Measurements from ENCODE around the gene KRT16. TPM values are rescaled to one million over a fixed set of nuclear protein-coding genes. Genes with fewer than 3 reads are reported as not detected.
A peak's percentile ranks its signal among the peaks of the same experiment; 100 is the strongest.
"Not testable (repeated sequence)": the region's sequence is repeated elsewhere in the genome, so short reads cannot be mapped to it uniquely, and the experiment has no call there.

The KRT16 gene
- total RNA-seq (2014; rRNA removed; shearing (Covaris generic); ENCODE audit: low replicate concordance) = 1.4 TPM in 1 of 2 replicates, not detected in the other

GRCh38 chr17:41612376-41613160 lies at the start of gene KRT16:
Gene KRT16, minus strand, starts transcription at chr17:41612767. Its CDS starts 79 bp downstream, at chr17:41612688.
- DNase-seq (ENCODE audit: low read depth) = peak; percentile 22
- in situ Hi-C loops (cut with HindIII; ENCODE audit: low pct_unique_long_range_greater_than_20kb, low sequenced_read_pairs) = not testable (repeated sequence)

- DNase-seq (ENCODE audit: low read depth) = no peak
- in situ Hi-C loops (cut with HindIII; ENCODE audit: low pct_unique_long_range_greater_than_20kb, low sequenced_read_pairs) = no loop called here
Measured at GRCh38 chr17:41660221-41660711, 47.7 kb upstream of the KRT16 start.

GRCh38 chr17:41659427-41660212 lies 47.1 kb upstream of the KRT16 start:
- DNase-seq (ENCODE audit: low read depth) = no peak
- in situ Hi-C loops (cut with HindIII; ENCODE audit: low pct_unique_long_range_greater_than_20kb, low sequenced_read_pairs) = no loop called here

- no peak for DNase-seq (ENCODE audit: low read depth)
- in situ Hi-C loops (cut with HindIII; ENCODE audit: low pct_unique_long_range_greater_than_20kb, low sequenced_read_pairs) = no loop called here
Measured at GRCh38 chr17:41658846-41659245, 46.3 kb upstream of the KRT16 start.

- DNase-seq (ENCODE audit: low read depth) = no peak
- in situ Hi-C loops (cut with HindIII; ENCODE audit: low pct_unique_long_range_greater_than_20kb, low sequenced_read_pairs) = no loop called here
Measured at GRCh38 chr17:41657936-41658335, 45.4 kb upstream of the KRT16 start.

GRCh38 chr17:41657176-41657754 lies 44.7 kb upstream of the KRT16 start:
- DNase-seq (ENCODE audit: low read depth) = no peak
- in situ Hi-C loops (cut with HindIII; ENCODE audit: low pct_unique_long_range_greater_than_20kb, low sequenced_read_pairs) = no loop called here

- no peak for DNase-seq (ENCODE audit: low read depth)
- in situ Hi-C loops (cut with HindIII; ENCODE audit: low pct_unique_long_range_greater_than_20kb, low sequenced_read_pairs) = no loop called here
Measured at GRCh38 chr17:41656249-41657023, 43.9 kb upstream of the KRT16 start.

- no peak for DNase-seq (ENCODE audit: low read depth)
- in situ Hi-C loops (cut with HindIII; ENCODE audit: low pct_unique_long_range_greater_than_20kb, low sequenced_read_pairs) = no loop called here
Measured at GRCh38 chr17:41655611-41656111, 43.1 kb upstream of the KRT16 start.

- no peak for DNase-seq (ENCODE audit: low read depth)
- in situ Hi-C loops (cut with HindIII; ENCODE audit: low pct_unique_long_range_greater_than_20kb, low sequenced_read_pairs) = no loop called here
Measured at GRCh38 chr17:41654678-41655607, 42.4 kb upstream of the KRT16 start.

GRCh38 chr17:41653892-41654677 lies 41.5 kb upstream of the KRT16 start:
- in situ Hi-C loops (cut with HindIII; ENCODE audit: low pct_unique_long_range_greater_than_20kb, low sequenced_read_pairs) = no loop called here
- peak; percentile 26 for DNase-seq (ENCODE audit: low read depth)

- in situ Hi-C loops (cut with HindIII; ENCODE audit: low pct_unique_long_range_greater_than_20kb, low sequenced_read_pairs) = no loop called here
- no peak for DNase-seq (ENCODE audit: low read depth)
Measured at GRCh38 chr17:41653421-41653820, 40.9 kb upstream of the KRT16 start.

- DNase-seq (ENCODE audit: low read depth) = no peak
- in situ Hi-C loops (cut with HindIII; ENCODE audit: low pct_unique_long_range_greater_than_20kb, low sequenced_read_pairs) = no loop called here
Measured at GRCh38 chr17:41652461-41652970, 39.9 kb upstream of the KRT16 start.

- in situ Hi-C loops (cut with HindIII; ENCODE audit: low pct_unique_long_range_greater_than_20kb, low sequenced_read_pairs) = no loop called here
- DNase-seq (ENCODE audit: low read depth) = no peak
Measured at GRCh38 chr17:41651625-41652460, 39.3 kb upstream of the KRT16 start.

GRCh38 chr17:41650794-41651624 lies 38.4 kb upstream of the KRT16 start:
- no peak for DNase-seq (ENCODE audit: low read depth)
- in situ Hi-C loops (cut with HindIII; ENCODE audit: low pct_unique_long_range_greater_than_20kb, low sequenced_read_pairs) = no loop called here
